Endothelial cell of umbilical vein (primary cell): ENCODE data around the gene DERA.
"Not testable (repeated sequence)": the region's sequence is repeated elsewhere in the genome, so short reads cannot be mapped to it uniquely, and the experiment has no call there.

Source experiments
- CTCF ChIP-seq, 2 donors: IDR thresholded peaks; 1 replicate in 1 of 2; 2 replicates in 1 of 2; pipeline ENCODE4 v1.5.1; 2011; ENCODE audit warnings: low read length in 2 of 2, mild to moderate bottlenecking in 2 of 2, moderate library complexity in 2 of 2, control low read depth in 1 of 2, inconsistent platforms in 1 of 2, low read depth in 1 of 2; ENCODE audit not compliant: insufficient read depth in 1 of 2; ENCODE audit errors: extremely low read depth in 1 of 2
- EZH2 ChIP-seq: IDR thresholded peaks from 2 replicates; pipeline ENCODE4 v1.6.1; 2012; ENCODE audit warnings: borderline replicate concordance, low read depth, mild to moderate bottlenecking, moderate library complexity, low read length, inconsistent platforms; ENCODE audit not compliant: severe bottlenecking
- FOS ChIP-seq: IDR thresholded peaks from 2 replicates; pipeline ENCODE4 v1.6.1; 2011; ENCODE audit warnings: mild to moderate bottlenecking, low read length, moderate library complexity, borderline replicate concordance; ENCODE audit not compliant: insufficient read depth
- GATA2 ChIP-seq: IDR thresholded peaks from 2 replicates; pipeline ENCODE4 v1.7.0; 2011; ENCODE audit warnings: low read depth, mild to moderate bottlenecking, moderate library complexity, mixed read lengths, low read length; ENCODE audit not compliant: insufficient read length, insufficient read depth
- JUN ChIP-seq: IDR thresholded peaks from 2 replicates; pipeline ENCODE4 v1.6.1; 2011; ENCODE audit warnings: borderline replicate concordance, low read depth; ENCODE audit not compliant: insufficient read length, insufficient read depth
- MYC ChIP-seq: IDR thresholded peaks from one replicate; pipeline ENCODE4 v1.6.1; 2011; ENCODE audit warnings: mild to moderate bottlenecking, low read depth, low read length
- POLR2A ChIP-seq: IDR thresholded peaks from 2 replicates; pipeline ENCODE4 v1.6.1; 2012; ENCODE audit warnings: low read depth, mild to moderate bottlenecking, control low read depth, low read length
- POLR2AphosphoS5 ChIP-seq: IDR thresholded peaks from 2 replicates; pipeline ENCODE4 v1.6.1; 2012; ENCODE audit warnings: low read depth, mild to moderate bottlenecking, control low read depth, low read length, moderate library complexity; ENCODE audit not compliant: insufficient read depth
- TF ChIP-seq, protein P1 (sequence below): IDR thresholded peaks from 2 replicates; pipeline ENCODE4 v1.6.1; 2011; ENCODE audit not compliant: insufficient read depth, insufficient read length

DNA sequence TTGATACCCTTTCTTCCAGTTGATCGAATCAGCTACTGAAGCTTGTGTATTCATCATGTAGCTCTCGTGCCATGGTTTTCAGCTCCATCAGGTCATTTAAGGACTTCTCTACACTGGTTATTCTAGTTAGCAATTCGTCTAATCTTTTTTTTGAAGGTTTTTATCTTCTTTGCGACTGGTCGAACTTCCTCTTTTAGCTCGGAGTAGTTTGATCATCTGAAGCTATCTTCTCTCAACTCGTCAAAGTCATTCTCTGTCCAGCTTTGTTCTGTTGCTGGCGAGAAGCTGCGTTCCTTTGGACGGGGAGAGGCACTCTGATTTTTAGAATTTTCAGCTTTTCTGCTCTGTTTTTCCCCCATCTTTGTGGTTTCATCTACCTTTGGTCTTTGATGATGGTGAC is 37.3 kb downstream of the DERA start:
- TF ChIP-seq EZH2; FOS; CTCF (IDR thresholded peaks at IDR 0.05; ENCODE audit: extremely low read depth in 1 of 2, insufficient read depth in 1 of 2, low read depth in 1 of 2, low read length in 2 of 2); POLR2A; MYC; POLR2AphosphoS5; JUN; GATA2: not testable (repeated sequence)
- TF ChIP-seq, protein P1, sequence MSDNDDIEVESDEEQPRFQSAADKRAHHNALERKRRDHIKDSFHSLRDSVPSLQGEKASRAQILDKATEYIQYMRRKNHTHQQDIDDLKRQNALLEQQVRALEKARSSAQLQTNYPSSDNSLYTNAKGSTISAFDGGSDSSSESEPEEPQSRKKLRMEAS, result not testable (repeated sequence)
